ENCODE measurements around the gene MRAS. TPM values are rescaled to one million over a fixed set of nuclear protein-coding genes. Genes with fewer than 3 reads are reported as not detected.
A peak's percentile ranks its signal among the peaks of the same experiment; 100 is the strongest.
"Not testable (repeated sequence)": the region's sequence is repeated elsewhere in the genome, so short reads cannot be mapped to it uniquely, and the experiment has no call there.

MRAS gene
- total RNA-seq, 1 donor from 2014 or later = 26.2 TPM

DNA sequence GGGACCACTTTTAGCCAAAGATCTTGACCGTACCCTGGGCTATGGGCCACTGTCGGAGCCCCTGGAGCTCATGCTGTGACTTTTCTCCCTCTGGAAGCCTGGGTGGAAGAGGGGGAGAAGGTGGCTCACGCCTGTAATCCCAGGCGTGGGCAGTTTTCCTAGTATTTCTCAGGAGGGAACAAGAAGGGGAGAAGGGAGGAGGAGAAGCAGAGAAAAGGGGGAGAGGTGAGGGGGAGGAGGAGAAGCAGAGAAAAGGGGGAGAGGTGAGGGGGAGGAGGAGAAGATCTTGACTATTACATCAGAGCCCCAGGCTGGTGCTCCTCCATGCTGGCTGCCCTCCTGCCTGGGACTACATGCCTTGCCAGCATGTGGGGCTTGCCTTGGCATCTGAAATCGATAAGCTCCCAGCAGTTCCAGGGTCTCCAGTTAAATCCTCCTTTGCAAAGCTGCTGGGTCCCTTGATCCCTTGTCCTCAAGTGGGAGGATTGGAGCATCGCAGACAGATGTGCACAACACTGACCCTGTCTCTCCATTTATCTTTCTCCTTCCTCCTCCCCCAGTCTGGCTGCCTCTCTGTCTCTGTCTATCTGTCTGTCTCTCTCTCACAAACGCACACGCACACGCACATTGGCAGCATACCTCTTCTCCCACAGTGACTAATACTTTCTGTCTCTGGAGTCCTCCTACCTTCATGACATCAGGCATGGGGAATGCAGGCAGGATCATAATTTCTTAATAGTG is 41.6 kb downstream of the MRAS start:
- no peak for DNase-seq (ENCODE audit: low spot score)

DNA sequence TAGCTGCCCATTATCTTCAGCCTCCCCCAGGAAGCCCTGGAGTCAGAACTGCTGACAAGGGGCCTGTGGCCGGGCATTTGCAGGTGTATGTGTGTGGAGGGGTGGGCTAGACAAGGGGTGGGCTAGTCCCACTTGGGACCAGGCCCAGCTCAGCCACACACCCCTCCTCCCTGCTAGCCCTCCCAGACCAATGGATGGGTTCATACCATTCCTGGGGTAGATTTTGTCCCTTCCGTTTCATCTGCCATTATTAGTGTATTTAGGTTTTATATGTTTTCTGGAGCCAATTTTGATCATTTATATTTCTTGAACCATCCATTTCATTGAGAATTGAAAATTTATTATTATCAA is 42.2 kb downstream of the MRAS start:
- DNase-seq (ENCODE audit: low spot score) = no peak

DNA sequence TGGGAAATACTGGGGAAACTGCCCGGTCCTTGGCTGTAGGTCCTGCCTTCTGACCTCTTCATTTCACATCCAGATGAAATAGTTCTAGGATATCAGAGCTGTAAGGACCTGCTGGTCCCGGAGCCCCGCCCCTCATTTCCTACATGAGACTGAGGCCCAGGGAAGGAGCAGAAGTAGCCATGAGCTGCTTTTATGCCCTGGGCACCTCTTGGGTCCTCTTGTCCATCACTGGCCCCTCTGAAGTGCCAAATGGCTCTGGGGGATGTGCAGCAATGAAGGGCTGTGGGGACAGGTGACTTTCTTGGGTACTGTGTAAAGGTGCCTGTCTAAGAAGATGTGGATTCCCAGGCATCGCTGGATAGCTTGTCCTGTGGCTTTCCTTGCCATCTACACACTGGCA is 45.8 kb downstream of the MRAS start:
- DNase-seq (ENCODE audit: low spot score) = no peak

DNA sequence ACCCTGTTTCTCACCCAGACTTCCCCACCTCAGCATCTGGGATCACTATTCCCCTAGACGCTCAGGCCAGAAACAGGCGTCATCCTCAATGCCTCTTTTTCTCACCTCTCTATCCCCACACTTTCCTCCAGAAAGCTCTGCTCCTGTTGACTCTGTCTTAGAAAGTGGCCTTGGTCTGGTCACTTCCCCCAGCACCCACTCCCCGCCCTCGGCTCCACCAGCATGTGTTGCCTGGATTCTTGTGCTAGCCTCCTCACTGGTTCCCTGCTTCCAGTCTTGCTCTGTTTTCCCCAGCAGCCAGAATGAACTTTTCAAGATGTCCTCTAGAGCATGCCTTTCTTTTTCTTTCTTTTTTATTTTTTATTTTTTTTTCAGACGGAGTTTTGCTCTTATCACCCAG is 46.3 kb downstream of the MRAS start:
- DNase-seq (ENCODE audit: low spot score) = no peak

DNA sequence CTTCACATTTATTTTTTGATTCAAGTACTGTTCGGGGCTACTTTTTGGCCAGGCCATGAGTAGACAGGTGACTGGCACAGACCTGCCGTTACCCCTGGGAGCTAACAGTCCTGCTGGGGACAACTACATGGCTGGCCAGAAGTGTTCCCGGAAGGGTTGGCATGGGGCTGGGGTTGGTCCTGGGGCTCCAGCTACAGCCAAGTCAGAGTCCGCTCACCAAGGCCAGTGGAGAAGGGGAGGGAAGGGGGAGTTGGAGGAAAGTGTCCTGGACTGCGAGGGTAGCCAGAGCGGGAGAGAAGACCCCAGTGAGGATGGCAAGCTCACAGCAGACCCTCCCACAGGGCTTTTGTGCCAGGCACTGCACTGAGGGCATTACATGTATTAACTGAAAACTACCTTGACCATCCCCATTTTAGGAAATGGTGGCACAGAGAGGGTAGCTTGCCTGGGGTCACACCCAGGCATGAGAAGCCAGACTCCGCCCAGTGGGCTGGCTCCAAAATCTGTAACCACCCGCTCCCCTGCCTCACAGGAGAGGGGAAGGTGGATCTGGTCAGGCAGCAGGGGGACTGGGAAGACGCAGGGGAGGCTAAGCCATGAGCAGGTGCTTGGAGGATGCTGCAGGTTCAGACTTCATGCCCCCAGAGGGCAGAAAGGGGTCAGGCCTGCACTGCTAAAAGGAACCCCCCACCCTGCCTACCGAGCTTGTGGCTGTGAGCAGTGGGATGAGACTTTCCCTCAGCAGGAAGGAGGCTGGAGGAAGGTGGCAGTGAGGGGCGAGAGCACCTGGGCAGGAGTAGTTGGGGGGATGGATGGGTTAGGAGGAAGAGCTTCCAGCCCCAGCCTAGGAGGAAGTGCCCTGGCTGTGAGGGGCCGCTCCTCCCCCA is 47.7 kb downstream of the MRAS start:
- no peak for DNase-seq (ENCODE audit: low spot score)

DNA sequence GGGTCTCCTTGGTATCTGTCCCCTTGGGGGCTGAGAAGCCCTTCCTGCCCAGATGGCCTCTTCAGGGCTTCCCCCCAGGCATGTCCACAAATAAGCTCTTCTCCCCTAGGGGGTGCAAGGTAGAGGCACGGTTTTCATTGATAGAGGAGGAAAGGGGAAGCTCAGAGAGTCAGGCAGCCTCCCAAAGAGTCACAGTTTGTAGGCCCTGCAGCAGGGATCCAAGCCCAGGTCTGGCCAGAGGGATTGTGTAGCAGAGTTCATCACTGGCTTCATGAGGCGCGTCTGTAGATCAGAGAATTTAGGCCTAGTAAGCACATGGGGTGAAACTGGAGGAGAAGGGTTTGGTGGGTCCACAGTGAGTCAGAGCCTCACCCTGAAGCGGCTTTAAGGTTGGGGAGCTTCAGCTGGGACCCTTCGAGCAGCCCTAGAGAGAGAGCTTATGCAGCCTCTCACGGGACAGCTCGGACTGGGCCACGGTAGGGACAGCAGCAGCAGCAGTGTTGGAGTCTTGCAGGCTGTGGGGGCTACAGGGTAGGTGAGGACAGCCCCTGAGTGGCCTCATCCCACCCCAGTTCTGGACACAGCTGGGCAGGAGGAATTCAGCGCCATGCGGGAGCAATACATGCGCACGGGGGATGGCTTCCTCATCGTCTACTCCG is 48.5 kb downstream of the MRAS start:
- no peak for DNase-seq (ENCODE audit: low spot score)

DNA sequence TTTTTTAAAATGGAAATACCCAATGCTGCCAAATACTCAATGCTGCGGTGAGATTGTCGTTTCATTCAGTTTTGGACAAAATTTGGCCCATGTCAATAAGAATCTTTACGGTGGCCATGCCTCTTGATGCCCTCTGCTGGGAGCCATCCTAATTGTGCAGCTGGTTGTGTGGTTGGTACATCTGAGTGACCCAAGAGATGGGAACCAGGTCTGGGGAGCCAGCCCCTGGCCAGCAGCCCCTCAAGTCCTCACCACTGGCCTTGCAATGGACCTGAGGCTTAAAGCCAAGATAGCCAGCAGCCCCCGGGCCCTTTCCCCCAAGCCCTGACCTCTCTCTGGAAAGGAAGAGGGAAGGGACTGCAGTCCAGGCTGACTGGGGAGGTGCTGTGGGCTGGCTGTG is 49.6 kb downstream of the MRAS start:
- no peak for DNase-seq (ENCODE audit: low spot score)

DNA sequence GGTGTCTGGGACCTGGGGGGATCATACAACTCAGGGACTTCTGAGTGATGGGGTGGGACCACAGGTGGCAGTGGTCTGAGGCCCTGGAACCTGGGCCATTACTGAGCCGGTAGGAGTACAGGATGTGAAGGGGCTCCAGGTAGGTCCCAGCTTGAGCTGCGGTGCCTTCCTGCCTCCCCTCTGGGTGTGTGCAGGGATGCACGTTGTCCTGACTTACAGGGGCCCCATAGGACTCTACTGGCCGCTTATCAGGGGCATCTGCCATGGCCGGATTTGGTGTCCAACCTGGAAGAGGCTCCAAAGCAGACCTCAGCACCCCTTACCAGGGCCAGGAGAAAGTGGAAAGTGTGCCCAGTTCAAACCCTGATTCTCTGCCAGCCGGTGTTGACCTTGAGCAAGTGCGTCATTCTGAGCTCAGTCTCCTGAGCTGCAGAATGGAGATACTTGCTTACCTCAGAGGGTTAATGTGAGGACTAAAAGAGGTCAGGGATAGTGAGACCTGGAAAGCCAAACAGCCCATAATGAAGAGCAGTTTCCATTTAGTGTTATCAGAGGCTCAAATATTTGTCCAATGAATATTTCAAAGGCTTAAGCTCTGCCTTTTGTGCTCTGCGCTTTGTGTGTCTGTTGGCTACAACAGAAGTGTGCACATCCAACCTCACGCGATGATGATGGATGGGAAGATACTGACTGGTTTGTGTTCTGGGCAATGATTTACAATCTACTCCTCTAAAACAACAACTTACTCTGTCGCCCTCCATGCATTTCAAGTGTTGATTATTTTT is 50.6 kb downstream of the MRAS start:
- DNase-seq (ENCODE audit: low spot score) = no peak

DNA sequence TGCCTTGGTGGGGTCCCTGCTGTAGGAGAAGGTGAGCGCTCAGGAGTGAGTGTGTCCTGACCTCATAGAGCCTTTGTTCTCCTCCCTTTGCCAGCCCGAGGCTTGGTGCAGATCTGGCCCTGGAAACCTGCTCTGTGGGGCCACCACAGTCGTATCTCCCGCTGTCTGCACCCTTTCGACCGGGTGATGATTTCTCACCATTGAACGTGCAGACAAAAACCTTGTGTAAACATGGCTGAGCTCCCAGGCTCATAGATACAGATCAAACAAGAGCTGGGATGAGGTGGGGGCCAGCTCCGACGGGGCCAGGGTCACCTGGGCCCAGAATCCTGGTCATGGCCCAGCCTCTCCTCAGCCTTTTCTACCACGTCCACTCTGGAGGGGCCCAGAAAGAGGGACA is 51.4 kb downstream of the MRAS start:
- no peak for DNase-seq (ENCODE audit: low spot score)

DNA sequence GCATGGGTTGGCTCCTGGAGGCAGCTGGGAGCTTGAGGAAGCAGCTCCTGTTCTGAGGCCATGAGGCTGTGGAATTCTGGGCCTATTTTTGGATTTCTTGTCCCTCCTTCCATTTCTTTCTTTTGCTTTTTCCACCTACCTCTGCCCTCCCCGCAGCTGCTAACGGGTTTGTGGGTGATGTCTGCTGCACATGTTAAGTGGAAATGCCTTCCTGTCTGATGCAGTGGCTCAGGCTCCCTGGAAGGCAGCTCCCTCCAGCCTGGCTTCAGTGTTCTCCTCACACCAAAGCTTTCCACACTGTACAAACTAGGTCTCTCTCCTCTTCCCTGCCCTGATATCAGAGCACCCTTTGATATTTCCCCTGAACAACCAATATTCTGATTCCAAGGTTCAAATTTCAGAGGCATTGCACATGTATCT is 52.3 kb downstream of the MRAS start:
- DNase-seq (ENCODE audit: low spot score) = no peak

DNA sequence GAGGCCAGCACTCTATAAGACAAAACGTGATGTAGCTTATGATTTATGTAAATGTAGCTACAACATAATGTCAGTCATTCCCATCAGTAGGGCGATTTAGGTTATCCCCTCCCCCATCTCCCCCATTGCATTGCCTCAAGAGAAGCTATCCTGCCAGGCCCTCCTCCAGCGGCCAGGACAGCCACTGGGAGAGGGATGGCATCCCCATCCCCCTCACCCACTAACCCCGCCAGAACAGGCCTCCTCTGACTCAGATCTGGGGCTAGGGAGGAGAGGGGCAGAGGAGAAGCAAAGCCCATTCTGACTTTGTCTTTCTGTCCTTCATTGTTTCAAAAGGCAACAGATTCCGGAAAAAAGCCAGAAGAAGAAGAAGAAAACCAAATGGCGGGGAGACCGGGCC is 53.5 kb downstream of the MRAS start:
- DNase-seq (ENCODE audit: low spot score) = no peak

DNA sequence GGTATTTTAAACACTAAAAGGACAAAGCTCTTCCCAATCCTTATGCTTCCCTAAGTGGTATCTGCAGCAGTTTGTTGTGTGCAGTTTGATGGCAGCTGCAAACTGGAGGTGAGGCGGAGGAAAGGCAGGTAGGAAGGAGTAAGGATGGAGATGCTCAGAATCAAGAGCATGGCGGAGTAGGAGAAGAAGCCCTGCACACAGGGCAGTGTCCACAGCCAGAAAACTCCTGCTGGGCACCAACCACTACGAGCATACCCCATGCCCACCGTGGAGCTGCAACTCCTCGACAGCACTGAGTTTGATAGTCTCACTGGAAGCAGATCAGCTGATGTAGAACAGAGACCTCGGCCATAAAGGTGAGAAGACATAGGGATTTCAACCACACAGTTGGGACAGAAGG is 55.7 kb downstream of the MRAS start:
- DNase-seq (ENCODE audit: low spot score) = no peak

DNA sequence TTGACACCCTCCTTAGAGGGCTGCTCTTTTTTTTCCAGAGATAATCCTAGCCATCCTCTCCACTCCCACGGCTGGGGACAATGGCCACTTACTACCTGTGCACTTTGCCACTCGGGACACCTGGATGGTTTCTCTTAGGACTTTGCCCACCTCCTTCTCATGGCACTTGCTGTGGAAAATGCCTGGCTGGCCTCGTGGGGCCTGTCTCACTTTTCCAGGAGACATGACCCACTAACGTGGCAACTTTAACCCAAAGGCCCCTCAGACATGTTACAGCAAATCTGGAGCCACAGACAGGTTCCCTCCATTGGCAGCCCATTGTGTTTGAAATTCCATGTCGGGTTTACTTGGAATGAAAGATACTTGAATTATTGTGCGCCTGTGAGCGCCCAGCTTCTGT is 56.6 kb downstream of the MRAS start:
- no peak for DNase-seq (ENCODE audit: low spot score)

DNA sequence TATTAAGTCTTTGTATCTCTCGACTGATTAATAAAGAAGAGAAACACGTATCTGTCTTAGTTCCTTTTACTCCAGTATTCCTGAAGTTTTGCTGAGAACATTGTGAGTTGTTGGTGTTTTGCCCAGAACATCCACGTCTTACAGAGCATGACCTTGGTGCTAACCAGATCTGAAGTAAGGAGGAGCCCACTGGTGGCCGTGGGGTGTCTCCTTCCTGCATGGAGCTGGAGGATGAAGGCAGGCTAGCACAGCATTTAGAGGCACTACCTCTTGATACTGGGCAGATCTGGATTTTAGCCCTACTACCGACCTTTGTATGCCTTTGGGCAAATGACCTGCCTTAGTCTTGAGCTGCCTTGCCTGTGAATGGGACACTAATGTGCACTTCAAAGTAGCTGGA is 57.1 kb downstream of the MRAS start:
- DNase-seq (ENCODE audit: low spot score) = no peak

DNA sequence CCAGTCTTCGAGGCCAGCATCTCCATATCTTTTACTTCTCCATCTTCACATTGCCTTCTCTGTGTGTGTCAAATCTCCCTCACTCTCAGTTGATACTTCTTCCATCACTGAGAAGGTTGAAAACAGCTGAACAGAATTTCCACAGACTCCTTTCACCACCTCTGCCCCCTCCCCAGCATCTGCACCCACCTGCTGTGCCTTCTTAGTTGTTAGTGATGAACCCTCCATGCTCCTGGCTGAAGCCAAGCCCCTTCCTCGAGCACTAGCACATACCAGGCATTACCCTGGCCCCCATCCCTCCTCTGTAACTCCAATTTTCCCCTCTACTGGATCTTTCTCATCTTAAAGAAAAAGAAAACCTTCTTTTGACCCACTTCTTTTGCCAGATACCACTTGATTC is 58.2 kb downstream of the MRAS start:
- DNase-seq (ENCODE audit: low spot score) = no peak

DNA sequence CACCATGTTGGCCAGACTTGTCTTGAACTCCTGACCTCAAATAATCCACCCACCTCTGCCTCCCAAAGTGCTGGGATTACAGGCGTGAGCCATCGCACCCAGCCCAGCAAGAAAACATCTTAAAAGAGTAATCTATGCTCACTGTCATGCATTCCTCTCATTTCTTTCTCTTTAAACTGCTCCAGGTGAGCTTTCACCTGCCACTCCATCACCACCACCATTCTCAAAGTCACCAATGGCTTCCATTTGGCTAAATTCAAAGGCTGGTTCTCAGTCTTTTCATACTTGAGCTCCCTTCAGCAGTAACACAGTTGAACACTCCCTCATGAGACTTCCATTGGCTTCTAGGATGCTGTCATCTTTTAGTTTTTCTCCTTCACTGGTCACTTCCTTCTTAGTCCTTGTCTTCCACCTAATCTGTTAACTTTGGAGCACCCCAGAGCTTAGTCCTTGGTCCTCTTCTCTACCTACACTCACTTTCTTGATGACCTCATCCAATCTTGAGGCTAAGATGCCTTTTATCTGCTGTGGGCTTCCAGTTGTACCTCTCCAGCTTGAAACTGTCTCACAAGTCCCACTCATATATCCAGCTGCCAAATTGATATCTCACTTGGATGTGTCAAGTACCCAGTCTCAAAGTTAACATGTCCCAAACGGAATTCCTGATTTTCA is 59.0 kb downstream of the MRAS start:
- no peak for DNase-seq (ENCODE audit: low spot score)

DNA sequence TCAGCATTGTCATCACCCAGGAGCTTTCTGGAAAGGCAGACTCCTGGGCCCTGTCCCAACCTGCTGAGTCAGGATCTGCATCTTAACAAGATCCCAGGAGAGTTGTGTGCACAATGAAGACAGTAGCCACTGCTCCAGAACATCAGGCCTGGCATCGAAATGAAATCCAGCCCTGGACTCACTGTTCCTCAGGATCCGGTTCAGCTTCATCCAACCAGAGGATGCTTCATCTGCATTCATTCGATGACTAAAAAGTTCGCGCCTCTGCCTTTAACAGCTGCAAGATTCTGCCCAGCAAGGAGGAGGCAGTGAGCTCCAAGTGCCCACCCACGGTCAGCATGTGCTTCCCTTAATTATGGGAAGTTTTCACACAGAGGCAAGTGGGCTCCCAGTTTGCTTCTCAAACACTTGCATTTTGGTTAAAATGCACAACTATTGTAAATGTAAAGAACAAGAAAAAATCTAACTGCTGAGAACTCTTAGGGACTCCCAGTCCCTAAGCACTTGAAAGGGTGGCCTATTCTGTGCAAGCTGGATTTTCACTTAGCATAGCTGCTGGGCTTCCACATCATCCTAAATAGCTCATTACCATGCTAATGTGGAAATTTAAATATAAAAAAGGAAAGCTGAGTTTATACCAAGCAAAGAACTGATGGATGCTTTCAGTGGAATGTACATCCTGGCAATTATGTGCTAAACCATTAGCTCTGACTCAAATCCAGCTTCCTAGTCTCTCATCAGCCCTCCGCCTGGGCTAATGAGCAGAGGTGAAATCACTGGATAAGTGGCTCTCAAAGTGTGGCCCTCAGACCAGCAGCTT is 60.6 kb downstream of the MRAS start:
- DNase-seq (ENCODE audit: low spot score) = no peak

DNA sequence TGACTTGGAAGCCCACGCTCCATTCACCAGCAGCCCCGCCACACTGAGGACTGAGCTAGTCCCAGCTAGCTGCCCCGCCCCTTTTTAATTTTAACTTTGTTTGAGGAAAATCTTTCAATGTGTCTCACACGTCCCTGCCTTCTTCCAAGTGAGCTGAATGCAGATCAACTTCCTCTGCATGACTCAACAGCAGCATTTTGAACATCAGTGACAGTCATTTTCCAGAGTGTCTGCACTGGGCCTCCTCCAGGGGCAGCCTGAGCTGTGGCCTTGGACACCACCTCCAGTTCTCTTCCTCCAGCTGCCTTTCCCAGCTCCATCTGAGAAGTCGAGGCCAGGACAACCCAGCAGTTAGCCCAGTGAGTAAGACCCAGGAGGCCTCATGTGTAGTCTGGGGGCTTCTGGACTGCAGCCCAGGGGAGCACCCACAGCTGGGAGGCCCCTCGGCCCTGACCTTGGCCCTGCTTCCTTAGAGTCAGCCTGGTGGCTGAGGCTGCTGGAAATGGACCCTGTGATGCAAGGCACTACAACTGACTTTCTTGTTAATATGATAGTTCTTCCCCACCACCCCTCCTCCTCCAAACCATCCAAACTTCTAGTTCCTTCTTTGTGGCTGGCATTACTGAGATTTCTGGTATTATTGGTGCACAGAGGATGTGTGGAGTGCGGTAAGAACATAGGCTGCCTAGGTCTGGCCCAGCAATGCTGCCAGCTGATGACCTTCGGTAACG is 64.6 kb downstream of the MRAS start:
- no peak for DNase-seq (ENCODE audit: low spot score)

DNA sequence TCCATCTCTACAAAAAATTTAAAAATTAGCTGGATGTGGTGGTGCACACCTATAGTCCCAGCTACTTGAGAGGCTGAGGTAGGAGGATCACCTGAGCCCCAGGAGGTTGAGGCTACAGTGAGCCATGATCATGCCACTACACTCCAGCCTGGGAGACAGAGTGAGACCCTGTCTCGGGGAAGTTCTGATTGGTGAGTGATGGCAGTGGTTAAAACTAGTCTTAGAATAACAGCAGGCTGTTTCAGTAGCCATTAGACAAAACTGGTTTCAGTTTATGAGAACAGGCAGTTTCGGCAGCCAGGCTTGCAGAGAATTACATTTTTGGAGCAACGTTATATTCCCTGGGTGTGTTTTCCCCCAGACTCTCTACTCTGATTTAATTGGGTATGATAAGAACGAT is 67.9 kb downstream of the MRAS start:
- not testable (repeated sequence) for DNase-seq (ENCODE audit: low spot score)

DNA sequence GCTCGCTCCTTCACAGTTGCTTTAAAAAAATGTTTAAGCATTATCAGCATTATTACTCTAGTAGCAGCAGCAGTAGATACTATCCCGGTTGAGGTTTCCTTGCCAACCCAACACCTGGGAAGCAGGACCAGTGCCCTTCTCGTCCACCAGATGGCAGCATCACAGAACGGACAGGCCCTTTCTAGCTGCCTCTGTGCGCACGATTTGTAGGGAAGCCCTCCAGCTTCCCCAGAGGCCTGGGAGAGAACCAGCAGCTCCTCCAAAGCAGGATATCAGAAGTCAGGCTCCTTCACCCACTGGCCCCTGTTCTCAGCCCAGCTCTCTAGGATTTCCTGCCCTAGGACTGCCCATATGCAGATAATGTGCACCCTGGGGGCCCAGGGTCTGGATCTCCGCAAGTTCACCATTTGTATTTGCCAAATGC is 69.2 kb downstream of the MRAS start:
- peak; percentile 80 for DNase-seq (ENCODE audit: low spot score)
